Activated T-helper 1 cell treated with Interleukin-2 at 50 U/mL for 16 hours (primary cell): ENCODE results near the gene GET3.
A peak's percentile ranks its signal among the peaks of the same experiment; 100 is the strongest.
"Not testable (repeated sequence)": the region's sequence is repeated elsewhere in the genome, so short reads cannot be mapped to it uniquely, and the experiment has no call there.

Source experiments
- DNase-seq: peaks from one replicate; pipeline ENCODE4 v3.0.0-alpha.2; 2020; ENCODE audit warnings: low read depth

The GET3 gene

DNA sequence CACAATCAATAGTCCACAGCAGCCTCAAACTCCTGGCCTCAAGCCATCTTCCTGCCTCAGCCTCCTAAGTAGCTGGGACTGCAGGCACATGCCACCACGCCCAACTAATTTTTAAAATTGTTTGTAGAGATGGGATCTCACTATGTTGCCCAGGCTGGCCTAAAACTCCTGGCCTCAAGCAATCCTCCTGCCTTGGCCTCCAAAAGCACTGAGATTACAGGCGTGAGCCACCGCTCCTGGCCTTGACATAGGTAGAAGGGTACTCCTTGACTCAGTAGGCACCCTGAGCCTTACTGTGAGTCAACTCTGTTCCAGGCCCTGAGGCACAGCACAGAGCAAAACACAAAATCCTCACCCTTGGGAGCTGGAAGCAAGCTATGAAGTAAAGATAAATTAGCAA is 21.4 kb upstream of the GET3 start:
- DNase-seq: no peak

DNA sequence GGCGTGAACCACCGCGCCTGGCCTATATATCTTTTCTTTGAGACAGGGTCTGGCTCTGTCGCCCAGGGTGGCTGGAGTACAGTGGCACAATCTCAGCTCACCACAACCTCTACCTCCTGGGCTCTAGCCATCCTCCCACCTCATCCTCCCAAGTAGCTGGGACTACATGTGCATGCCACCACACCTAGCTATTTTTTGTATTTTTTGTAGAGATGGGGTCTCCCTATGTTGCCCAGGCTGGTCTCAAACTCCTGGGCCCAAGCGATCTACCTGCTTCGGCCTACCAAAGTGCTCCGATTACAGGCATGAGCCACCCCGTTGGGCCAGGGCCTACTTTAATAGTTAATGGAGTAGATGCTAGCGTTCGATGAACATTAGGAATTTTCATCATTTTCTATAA is 17.0 kb upstream of the GET3 start:
- DNase-seq: no peak

DNA sequence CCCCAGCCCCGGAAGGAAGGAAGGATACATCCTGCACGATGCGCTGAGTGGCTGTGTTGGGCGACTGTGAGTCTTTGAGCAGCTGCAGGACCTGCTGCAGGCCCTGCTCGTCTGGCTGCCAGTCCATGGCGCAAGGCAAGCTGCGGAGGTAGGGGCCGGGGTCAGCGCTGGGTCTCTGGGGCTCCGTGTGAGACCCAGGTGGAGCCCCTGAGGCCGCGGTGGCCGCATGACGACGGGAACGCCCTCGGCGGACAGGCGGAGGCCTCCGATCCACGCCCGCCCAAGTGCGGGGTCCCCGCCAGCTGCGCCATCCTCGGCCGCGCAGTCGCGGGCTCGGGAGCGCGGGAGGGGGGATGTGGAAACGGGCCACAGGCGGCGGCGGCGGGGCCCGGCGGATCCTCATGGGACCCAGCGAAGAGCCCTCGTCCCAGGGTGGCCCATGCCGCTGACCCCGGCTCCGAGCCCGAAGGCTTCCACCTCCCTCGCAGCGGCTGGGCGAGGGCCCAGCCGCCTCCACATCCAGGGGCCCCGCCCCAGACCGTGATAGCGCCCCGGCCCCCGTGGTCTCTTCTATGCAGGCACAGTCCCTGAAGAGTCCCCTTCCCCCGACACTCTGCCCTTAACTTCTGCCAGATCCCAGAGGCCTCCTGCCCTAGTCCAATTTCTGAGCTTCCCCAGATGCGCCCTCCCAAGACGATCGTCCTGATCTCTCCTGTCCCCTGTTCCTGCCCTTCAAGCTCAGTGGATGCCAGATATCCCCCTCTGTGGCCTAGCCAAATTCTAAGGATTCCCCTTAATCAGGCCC is 16.2 kb upstream of the GET3 start:
- no peak for DNase-seq

DNA sequence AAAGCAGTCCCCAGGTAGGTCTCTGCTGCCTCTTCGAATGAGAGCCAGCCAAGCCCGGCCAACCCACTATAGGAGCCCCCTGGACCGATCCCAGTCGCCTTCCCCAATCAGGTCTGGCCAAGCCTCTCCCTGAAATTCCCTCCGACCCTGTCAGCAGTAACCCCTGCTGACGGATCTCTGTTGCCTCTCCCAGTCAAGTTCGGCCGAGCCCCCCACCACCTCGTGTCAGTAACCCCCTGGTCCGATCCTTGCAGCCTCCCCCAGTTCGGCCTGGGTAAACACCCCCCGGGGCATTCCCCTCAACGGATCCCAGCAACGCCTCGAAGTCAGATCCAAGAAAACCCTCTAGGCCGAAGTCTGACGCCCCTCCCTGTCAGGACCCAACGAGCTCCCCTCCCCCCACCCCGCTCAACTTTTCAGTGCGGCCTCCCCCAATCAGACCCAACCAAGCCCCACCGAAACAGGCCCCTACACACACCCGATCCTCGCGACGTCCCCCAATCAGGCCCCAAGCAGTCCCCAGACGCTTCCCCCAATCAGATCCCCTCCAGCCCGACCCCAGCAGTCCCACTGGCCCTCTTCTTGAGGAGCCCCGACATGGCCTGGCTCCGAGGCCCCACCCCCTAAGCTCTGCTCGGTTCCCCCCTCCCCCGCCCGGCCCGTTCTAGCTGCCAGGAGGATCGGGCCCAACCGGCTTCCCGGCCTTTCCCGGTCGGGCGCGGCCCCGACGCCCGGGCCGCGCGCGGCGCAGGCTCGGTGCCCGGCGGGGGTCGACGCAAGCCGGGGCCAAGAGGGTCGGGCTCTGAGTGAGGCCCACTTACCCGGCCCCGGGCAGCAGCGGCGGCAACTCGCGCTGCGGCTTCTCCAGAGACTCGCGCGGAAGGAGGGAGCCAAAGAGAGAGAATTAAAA is 15.4 kb upstream of the GET3 start:
- peak; percentile 21 for DNase-seq

DNA sequence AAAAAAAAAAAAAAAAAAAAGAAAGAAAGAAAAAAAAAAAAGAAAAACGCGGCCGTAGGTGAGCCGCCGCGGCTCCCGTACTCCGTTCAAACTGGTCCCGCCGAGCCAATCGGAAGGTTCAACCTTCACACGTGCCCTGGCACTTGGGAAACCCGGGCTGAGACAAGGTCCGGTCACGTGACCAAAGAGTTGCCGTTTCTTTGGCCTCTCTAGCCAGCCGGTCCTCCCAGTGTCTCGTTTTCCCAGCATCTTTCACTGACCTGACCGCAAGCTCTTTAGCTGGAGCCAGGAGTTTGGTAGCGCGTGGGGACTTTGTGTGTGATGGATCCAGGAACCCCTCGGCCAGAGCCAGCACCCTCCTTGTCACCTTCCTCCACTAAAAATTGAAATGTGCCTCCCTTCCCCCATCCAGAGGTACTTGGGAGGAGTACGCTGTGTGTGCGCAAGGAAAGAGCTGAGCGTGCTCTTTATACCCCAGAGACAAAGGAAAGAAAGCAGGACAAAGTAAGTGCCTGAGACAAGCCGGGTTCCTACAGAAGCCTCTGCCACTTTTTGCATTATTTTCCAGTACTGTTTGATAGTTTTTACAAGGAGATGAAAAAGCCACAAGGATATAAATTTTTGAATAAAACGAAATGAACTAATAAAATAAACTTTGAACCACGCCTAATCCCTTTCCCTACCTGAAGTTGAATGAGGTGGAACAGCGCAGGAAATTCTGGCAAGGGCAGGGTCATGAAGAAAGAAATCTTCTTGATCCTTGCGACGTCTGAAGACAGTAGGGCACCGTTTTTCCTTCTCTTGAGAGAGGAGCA is 14.5 kb upstream of the GET3 start:
- DNase-seq: peak; percentile 85

DNA sequence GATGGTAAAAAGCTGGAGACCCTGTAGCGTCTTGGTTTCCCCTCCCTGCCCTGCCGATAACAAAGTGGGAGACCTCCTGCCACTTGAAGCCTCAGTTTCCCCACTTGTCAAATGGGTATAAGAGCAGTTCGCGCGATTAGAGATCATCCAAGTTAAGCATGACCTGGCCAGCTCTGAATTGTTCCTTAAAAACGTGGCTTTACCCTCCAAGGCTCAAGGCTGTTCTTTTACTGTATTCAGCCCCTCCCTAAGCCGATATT is 14.0 kb upstream of the GET3 start:
- DNase-seq: no peak

DNA sequence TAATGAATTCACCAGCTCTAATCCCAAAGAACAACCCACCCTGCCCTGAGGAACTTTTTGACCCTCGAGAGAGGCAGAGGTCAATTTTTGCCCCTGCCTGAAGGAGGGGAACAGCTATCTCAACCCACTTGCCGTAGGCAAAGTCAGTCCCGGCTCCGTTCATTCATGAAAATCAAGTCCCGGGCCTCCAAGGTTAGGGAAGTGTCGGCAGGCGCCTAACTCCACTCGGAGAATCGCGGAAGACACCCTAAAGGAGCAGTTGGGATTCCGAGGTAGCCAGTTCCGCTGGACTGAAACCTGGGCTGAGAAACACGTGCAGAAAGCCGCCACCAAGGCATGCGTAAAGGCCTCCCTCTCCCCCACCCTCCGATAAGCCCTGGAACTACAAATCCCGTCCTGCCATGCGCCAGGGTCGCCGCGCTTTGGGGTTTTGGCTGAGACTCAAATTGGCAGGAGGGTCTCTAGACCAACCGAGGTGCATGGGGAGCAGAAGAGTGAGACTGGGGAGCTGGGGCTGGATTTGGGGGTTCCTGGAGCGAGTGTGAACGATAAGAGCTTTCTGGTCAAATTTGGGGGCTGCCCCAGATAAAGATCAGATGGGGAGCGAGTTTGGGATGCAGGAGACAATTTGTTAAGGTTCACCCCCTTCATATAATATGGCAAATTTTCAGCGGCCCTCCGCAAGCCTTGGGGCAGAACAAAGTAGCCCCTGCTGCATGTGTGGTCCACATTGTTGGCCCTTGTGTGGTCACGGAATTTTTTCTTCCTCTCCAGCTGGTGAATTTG is 13.5 kb upstream of the GET3 start, which contains the start of gene TNPO2:
Gene TNPO2 (minus strand): TSS at position 292 of the 786 bp plus-strand sequence. CDS start 2,955 bp downstream, outside the sequence.
- peak; percentile 32 for DNase-seq

DNA sequence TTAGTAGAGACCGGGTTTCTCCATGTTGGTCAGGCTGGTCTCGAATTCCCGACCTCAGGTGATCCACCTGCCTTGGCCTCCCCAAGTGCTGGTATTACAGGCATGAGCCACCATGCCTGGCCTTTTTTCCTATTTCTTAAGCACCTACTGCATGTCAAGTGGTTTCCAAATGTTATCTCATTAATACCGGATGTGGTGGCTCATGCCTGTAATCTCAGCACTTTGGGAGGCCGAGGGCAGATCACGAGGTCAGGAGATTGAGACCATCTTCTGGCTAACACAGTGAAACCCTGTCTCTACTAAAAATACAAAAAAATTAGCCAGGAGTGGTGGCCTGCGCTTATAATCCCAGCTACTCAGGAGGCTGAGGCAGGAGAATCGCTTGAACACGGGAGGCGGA is 11.7 kb upstream of the GET3 start:
- not testable (repeated sequence) for DNase-seq

DNA sequence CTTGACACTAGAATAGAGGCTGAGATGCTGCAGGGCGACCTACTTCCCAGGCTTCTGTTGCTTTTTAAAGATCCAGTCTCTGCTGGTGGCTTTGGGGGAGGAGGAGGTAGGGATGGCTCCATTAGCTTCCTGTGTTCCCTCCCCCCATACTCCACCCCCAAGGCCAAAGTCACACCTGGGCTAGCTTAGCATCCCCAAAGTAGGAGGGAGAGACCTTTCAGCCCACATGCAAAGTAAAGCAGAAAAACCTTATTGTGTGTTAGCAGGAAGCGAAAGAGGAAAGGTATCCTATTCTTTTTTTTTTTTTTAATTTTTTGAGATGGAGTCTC is 10.3 kb upstream of the GET3 start:
- no peak for DNase-seq

DNA sequence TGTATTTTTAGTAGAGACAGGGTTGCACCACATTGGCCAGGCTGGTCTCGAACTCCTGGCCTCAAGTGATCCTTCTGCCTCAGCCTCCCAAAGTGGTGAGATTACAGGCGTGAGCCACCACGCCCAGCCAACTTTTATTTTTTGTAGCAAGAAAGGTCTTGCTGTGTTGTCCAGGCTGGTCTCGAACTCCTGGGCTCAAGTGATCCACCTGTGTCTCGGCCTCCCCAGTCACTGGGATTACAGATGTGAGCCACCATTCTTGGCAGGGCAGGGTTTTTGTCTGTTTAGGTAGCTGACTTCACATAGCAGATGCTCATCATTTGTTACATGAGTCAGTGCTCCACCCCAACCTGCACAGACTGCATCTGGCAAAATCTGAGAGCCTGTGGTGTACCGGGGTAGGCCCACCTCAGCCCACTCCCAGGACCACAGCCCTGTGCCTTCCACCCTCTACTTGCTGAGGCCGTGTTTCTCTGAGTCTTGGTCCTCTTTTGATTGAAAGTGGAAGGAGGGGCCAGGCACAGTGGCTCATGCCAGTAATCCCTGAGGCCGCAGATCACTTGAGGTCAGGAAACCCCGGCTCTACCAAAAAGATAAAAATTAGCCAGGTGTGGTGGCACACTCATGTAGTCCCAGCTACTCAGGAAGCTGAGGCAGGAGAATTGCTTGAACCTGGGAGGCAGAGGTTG is 9.4 kb upstream of the GET3 start:
- no peak for DNase-seq

DNA sequence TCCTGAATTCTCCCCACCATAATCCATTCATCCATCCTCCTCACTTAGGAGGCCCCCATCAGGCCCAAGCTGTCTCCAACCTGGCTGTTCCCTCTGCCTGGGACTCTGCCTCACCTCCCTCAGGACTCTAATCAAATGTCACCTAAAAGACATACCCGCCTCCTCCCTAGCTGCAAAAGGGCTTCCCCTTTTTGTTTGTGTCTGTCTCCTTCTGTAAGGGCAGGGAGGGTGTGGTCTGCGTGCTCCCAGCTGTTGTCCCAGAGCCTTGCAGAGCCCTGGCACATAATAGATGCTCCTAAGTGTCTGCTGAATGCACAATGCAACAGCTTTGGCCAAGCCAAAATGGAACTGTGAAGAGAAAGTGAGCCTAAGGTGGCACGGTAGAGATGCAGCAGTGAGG is 7.2 kb upstream of the GET3 start:
- DNase-seq: no peak

DNA sequence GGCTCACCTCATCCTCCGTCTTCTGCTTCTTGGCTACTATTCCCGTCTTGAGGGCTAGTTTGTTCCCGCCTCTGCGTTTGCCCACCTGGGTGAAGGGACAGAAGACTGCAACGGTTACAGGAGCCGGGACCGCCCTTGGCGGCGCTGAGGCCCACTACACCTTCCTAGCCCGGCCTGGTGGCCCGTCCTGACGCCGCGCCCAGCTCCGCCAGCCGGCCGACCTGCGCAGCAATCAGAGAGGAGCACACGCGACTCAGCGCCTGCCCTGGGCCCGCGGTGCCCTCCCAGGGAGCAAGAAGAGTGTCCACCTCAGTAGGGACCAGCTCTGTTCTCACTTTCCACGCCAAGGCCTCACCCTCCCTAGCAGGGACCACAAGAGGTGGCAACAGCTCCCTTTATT is 6.0 kb upstream of the GET3 start:
- DNase-seq: no peak

DNA sequence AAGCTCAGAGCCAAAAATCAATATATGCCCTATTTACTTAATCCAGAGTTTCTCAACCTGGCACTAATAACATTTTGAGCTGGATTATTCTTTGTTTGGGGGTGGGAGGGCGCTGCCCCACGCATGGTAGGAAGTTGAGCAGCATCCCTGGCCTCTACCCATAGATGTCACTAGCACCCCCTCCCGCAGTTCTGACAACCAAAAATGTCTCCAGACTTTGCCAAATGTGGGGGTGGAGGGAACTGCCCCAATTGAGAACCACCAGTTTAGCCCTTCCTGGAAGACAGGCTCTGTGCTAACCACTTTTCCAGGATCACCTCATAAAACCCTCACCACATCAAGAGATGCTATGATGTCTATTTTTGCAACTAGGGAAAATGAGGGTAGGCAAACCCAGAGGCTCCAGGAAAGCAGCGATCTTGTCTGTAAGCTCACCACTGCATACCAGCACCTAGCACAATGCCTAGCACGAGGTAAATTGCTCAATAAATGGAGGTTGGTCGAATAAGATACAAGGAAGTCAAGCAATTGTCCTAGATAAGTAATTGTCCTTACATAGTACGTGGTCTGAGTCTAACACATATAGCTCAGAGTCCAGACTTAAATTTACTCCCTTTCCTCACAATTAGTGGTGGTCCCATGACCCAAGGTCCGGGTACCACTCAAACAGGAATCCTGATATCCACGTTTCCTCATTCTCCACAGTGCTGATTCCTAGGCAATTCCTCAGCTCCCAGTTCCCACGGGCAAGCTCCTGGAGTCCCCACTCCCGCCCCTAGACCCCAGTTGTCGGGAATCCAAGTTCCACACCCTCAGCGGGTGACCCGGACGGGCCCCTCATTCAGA is 3.7 kb upstream of the GET3 start:
- DNase-seq: no peak

DNA sequence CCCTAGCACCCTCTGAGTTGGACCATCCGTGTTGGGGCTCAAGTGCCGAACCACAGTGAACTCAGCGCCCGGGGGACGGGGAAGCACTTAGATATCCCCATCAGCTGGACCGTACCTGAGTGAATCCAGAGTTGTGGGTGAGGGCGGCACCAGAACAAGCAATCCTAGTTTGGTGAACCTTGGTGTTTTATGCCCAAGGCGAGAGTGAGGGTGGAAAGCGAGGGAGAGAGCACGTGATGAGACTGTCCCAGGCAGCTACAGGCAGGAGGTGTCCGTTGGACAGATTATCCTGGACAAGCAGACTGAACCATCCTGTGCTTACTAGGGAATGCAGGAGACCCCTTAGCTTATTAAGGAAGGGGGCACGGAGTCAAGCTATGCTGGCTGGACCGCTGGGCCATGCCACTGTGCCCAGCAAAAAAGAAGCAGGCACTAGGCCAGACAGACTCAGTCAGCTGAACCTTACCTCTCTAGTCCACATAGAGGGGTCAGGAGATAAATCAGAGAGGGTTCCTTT is 596 bp downstream of the GET3 start:
- DNase-seq: no peak

DNA sequence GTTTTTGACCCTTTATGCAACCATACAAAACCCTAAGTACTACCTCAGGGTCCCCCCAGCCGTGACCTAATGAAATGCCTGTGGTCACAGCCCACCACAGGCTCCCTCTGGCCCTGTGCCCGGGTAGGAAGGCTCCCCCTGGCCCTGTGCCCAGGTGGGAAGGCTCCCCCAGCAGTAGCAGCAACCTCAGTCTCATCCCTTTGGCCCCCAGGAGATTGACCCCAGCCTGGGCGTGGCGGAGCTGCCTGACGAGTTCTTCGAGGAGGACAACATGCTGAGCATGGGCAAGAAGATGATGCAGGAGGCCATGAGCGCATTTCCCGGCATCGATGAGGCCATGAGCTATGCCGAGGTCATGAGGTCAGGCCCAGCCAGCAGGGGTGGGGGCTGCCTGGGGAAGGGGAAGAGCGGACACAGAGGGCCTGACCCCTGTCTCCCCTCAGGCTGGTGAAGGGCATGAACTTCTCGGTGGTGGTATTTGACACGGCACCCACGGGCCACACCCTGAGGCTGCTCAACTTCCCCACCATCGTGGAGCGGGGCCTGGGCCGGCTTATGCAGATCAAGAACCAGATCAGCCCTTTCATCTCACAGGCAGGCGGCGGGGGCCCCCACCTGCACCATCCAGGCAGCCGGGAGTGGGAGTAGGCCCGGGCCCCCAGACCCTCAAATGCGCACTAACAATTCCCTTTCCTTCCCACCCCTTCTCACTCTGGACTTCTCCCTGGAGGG is 8.0 kb downstream of the GET3 start:
- no peak for DNase-seq

DNA sequence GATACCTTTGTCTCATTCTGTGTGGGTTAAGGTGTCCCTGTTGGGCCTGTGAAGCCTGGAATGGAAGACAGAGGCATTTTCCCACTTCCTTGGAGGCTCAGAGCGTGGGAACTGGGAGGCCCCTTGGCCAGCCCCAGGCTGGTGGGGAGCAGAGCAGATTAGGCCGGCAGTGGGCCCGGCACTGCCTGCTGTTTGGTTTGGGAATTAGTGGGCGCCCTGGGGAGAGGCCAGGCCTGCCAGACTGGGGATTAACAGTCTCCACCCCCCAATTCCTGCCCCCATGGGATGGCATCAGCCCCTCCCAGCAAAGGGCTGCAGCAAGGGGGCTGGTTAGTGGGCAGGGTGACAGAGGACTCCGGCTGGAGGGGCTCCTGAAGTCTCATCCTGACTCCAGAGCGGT is 11.2 kb downstream of the GET3 start:
- no peak for DNase-seq

DNA sequence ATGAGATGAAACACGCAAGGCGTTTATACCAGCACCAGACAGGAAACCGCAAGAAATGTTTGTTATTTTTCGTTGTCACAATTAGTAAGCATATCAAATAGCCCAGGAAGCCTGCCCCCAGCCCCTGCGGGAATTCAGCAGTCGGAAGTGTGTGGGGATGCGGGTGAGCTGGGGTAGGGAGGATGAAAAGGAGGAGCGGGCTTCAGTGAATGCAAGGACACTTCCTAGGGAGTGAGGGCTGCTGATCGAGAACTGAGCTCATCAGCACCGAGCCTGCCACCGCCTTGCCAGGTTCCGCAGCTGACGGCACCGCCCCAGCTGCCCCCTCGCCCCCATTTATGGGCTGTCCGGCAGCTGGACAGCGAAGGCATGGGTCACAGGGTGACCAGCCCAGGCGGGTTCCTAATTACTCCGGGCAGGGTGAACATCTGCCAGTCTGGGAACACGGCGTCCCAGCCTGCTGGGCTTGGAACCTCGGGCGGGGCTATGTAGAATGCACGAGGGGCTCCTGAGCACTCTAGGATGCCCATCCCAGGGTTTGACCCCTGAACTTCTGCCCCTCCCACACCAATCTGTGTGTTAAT is 12.7 kb downstream of the GET3 start:
- no peak for DNase-seq

DNA sequence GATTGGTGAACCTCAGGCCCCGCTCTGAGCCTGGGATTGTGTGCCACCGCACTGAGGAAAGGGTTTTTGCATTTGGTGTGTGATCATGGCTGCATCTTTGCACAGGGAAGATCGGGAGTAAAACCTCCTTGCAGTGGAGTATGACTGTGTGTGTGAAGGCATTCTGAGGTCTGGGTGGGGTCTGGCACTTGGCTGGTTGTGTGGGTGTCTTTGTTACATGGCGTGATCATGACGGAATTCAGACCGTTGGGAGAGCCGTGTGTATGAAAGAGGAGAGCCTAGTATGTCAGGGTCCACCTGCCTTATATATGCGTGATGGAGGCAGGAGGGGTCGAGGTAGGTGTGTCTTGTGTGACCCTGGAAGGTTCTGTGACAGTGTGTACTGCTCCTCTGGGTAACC is 13.6 kb downstream of the GET3 start:
- DNase-seq: no peak

DNA sequence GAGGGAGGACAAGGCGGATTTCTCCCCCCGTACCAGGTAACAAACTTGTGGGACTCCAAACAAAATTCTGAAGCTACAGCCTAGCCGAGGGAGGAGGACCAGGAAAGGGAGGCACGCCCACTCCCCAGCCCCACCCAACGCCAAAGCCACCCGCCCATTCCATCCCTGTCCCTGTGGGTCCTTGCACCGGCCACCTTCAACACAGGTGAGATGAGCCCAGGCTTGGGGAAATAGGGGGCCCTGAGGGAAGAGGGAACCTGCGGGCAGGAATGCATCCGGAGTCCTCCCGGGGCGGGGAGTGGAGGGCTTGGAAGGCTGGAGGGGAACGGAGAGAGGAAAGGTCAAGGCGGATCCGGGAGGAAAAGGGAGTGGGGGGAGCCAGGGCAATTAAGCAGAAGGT is 14.3 kb downstream of the GET3 start, which contains the start of gene BEST2:
Gene BEST2 (plus strand): TSS at position 157 of the 400 bp plus-strand sequence. CDS start 802 bp downstream, outside the sequence.
- DNase-seq: no peak
